Fibroblast of gingiva (primary cell): ENCODE results near the gene LDB1.

Experiments used
- DNase-seq: peaks from one replicate; pipeline ENCODE4 v3.0.0-alpha.2; 2011; ENCODE audit warnings: low read depth

LDB1 gene, protein sequence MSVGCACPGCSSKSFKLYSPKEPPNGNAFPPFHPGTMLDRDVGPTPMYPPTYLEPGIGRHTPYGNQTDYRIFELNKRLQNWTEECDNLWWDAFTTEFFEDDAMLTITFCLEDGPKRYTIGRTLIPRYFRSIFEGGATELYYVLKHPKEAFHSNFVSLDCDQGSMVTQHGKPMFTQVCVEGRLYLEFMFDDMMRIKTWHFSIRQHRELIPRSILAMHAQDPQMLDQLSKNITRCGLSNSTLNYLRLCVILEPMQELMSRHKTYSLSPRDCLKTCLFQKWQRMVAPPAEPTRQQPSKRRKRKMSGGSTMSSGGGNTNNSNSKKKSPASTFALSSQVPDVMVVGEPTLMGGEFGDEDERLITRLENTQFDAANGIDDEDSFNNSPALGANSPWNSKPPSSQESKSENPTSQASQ

DNA sequence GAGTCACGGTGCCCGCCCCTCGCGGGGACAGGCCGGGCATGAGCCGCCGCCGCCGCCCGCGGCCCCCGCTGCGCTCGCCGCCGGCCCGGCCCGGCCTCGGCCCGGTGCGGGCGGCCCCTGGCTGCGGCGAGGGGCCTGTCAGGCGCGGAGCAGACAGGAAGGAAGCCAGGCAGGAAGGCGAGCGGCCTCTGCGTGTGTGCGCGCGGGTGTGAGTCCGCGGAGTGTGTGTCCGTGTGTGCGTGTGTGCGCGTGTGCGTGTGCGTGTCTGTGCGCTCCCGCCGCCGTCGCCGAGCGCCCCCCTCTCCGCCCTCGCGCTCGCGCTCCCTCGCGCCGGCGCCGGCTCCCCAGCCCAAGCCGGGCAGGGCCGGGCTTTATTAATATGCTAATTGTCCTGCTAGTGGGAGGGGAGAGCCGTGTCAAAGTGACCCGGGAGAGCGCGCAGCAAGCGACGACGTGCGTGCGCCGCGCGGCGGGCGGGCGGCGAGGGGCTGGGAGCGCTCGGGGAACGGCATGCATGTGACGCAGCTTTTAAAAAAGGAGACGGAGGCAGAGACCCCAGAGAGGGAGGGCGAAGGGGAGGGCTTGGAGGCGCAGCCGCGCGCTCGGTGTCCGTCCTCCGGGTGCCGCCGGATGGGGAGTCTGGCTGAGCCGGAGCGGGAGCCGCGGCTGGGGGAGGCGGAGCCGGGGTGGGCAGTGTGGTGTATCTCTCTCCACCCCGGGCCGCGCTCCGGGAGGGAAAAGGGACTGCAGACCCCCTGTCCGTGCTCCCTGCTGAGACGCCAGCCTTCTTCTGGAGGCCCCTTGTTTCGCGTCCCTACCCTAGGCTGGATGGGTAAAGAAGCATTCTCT lies at the start of gene LDB1:
Gene LDB1 (minus strand): TSS at position 227 of the 849 bp plus-strand sequence. CDS start 258 bp downstream, outside the sequence.
- DNase-seq: peak; percentile 75

DNA sequence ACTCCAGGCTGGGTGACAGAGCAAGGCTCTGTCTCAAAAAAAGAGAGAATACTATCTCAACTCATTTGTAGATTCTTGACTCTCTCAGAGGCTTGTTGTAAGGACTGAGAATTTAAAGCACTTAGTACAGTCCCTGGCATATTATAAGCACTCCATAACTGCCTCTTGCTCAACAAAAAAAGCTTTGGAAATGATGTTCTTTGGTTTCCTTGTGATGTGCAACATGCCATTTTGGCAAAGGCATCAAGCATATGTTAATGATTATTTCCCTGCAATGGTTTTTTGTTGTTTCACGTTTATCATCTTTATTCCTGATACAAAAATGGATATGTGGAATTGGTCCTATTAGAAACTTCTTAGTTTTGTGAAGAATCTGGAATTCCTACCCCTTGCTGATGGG lies 47.7 kb upstream of the LDB1 start:
- peak; percentile 90 for DNase-seq

DNA sequence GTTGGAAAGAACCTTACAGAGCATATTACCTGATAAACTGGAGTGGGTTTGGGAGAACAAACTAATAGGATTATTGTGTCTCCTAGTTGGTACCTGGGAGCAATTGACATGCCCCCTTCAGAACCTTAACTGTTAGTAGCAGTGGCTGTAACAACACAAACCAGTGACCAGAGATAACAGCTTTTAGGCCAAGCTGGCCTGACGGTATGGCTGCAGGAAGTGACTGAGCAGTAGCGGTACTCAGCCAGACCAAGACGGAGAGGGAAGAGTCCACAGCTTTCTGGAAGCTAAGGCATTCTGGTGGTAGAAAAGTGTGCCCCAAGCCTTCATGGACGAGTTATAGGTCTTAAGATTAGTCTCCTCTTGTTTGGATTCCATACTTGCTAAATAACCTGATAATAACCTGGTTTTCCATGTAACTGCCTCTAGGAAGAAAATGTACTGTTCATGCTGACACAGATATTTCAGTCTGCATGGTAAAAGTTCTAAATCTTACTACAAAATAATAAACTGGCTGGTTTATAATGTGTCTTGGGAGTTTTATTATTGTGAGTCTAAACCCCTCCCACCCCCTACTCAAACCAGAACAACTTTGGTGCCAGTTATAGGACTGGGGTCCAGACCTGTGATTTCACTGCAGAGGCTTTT lies 43.3 kb upstream of the LDB1 start:
- DNase-seq: no peak

DNA sequence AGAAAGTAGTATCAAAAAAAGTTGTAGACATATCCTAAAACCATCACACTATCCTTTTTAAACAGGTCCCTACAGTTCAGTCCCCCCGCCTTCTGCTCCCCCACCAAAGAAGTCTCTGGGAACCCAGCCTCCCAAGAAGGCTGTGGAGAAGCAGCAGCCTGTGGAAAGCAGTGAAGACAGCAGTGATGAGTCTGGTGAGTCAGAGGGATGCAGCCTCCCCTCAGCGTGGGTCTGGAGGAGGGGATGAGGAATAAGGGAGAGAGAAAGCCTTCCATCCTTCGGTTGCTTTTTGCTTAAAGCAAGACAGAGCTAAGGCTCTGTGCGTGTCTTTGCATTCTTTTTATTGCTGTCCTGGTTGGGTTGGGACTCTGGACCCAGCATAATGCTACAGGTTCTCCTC lies 39.7 kb upstream of the LDB1 start:
- no peak for DNase-seq

DNA sequence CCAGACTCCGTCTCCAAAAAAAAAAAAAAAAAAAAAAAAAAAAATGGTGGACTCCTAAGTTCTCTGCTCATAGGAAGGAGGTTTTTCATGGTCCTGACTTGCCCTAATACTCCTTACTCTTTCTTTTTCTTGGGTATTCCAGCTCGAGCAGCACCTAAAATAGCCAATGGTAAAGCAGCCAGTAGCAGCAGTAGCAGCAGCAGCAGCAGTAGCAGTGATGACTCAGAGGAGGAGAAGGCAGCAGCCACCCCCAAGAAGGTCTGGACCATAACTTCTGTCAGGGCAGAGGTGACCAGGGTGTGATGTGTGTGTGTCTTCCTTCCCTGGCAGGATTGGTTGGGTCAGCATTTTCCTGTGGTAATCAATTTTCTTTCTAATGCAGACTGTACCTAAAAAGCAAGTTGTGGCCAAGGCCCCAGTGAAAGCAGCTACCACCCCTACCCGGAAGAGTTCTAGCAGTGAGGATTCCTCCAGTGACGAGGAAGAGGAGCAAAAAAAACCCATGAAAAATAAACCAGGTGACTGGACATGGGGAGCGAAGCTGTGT lies 39.0 kb upstream of the LDB1 start:
- DNase-seq: no peak

DNA sequence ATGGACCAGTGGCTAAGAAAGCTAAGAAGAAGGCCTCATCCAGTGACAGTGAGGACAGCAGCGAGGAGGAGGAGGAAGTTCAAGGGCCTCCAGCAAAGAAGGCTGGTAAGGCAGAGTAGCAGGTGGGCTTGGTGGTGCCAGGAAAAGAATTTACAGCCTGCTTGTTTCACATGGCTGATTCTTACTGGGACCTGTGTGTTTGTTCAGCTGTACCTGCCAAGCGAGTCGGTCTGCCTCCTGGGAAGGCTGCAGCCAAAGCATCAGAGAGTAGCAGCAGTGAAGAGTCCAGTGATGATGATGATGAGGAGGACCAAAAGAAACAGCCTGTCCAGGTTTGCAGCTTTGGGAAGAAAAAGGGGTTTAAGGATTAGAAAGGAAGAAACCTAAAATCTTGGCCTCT lies 37.1 kb upstream of the LDB1 start:
- no peak for DNase-seq

DNA sequence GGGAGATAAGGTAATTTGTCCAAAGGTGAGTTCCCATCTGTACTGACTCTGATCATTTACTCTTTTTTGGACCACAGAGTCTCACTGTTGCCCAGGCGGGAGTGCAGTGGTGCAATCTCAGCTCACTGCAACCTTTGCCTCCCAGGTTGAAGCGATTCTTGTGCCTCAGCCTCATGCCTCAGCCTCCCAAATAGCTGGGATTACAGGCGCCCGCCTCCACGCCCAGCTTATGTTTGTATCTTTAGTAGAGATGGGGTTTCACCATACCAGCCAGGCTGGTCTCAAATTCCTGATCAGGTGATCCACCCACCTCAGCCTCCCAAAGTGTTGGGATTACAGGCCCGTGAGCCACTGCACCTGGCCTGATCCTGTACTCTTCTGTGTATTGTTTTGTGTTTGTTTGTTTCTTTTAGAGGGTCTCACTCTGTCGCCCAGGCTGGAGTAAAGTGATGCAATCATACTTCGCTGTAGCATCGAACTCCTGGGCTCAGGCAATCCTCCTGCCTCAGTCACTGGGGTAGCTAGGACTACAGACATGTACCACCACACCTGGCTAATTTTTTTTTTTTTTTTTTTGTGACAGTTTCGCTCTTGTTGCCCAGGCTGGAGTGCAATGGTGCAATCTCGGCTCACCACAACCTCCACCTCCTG lies 34.4 kb upstream of the LDB1 start:
- no peak for DNase-seq

DNA sequence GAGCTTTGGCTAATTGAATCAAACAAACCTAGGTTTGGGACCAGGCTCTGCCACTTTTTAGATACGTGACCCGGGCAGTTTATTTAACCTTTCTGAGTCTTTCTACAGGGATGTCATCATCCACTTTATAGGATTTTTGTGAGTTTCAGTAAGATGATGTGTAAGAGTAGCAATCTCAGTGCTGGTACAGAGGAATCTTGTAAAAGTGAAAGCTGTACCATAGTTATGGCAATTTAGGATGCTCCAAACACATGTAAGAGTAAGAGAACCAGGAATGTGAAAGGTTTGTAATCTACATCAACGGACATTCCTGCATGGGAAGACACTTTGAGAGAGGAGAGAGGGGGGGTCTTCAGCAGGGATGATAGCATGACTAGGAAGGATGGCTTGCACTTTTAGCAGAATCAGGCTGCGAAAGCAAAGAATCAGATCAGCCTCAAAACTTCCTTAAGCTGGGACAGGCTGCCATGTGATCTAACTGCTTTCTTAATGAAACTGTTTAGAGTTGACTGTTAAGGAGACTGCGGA lies 33.0 kb upstream of the LDB1 start:
- DNase-seq: no peak

DNA sequence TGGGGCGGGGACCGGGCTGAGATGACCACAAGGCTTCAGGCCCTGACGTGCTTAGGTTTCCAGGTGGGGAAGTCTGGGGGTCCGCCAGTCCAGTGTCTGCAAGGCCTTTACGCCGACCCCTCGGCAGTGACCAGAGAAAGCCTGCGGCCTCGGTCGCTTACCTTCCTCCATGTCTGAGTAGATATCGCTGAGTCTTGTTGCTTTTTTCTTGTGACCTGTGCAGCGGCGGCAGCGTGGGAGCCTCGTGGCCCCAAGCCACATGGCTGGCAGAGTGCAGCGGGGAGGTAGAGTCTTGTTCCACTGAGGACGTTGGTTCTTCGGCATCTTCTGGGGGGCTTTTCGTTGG lies 32.4 kb upstream of the LDB1 start:
- DNase-seq: no peak

DNA sequence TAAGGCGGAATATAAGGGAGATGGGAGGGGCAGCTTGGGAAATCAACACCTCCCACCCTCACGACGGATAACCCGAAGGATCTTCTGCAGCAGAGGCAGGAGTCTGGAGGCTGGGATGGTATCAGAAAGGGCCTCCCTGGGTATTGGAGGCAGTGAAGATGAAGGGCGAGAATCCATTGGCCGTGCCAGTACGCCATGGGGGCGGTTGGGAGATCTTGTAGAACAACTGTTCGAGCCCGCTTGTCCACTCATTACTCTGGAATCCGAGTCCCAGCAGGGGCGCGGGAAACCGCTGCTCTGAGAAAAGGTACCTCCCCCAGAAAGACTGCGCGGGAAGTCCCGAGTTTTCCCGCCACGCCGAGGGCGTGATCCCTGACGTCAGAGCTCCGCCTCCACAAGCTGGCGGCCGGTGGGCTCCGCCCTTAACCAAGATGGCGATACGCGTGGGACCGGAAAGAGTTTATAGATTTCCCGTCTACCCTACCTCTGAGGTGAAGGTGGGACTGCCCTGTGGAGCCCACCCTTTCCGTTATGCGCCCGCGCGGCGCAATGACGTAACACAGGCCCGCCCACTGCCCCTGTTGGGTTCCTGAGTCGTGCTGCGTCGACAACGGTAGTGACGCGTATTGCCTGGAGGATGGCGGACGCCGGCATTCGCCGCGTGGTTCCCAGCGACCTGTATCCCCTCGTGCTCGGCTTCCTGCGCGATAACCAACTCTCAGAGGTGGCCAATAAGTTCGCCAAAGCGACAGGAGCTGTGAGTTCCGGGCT lies 31.8 kb upstream of the LDB1 start, which contains the start of gene NOLC1:
Gene NOLC1 (plus strand): TSS at position 616 of the 771 bp plus-strand sequence. CDS start 22 bp downstream, at position 638.
- peak; percentile 98 for DNase-seq

DNA sequence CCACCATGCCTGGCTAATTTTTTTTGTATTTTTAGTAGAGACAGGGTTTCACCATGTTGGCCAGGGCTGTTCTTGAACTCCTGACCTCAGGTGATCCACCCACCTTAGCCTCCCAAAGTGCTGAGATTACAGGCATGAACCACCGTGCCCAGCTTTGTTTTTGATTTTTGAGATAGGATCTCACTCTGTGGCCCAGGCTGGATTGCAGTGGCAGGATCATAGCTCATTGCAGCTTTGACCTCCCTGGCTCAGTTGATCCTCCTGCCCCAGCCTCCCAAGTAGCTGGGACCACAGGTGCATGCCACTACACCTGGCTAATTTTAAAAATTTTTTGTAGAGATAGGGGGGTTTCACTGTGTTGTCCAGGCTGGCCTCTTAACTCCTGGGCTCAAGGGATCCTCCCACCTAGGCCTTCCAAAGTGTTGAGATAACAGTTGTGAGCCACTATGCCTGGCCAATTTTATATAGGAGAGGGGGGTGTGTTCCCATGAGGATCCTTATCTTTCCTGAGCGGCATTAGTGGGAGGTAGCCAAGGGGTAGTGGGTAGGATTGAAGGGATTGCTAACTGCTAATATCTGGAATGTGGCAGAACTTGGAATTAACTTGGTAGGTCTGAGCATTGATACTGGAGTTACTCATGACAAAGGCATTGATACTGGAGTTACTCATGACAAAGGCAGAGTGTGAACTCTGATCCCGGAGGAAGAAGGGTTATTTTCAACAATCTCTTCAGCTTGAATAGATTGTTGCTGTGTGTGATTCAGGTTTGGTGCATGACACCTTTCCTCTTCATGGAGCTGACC lies 31.0 kb upstream of the LDB1 start:
- DNase-seq: peak; percentile 17

DNA sequence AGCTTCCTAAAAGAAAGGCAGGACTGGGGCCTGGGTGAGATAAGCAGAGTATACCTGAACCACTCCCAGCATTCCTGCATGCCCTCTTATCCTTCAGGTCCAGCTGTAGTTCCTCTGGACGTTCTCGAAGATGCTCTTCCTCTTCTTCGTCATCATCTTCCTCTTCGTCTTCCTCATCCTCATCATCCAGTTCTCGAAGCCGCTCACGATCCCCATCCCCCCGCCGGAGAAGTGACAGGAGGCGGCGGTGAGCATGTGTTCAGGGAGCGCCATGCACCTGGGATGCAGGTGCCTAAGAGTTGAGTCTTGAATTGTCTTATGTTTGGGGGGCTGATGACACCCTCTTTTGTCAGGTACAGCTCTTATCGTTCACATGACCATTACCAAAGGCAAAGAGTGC lies 28.1 kb upstream of the LDB1 start:
- DNase-seq: no peak

DNA sequence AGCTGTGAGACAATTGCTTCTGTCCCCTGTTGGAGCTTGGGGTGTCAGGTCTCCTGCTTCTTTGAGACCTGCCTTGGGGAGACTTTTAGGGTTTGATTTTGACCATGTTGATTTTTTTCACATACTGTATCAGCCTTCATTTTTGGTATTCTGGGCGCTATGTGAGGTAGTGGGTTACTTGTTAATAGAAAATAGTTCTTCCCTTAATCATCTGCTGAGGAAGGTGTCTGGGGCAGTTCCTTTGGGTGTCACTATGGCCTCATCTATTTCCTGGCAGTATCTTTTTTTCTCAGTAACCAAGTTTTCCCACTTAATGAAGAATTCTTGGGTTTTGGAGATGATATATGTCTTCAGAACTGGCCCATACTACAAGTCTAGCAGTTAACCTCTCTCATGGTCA lies 27.4 kb upstream of the LDB1 start:
- DNase-seq: no peak

DNA sequence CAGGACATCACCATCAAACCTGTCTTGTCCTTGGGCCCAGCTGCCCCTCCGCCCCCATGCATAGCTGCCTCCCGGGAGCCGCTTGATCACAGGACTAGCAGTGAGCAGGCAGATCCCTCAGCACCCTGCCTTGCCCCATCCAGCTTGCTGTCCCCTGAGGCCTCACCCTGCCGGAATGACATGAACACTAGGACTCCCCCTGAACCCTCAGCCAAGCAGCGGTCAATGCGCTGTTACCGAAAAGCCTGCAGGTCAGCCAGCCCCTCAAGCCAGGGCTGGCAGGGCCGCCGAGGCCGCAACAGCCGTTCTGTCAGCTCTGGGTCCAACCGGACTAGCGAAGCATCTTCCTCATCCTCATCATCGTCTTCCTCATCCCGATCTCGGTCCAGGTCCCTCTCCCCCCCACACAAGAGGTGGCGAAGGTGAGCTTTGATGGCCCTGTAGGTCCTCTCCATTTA lies 26.8 kb upstream of the LDB1 start:
- DNase-seq: no peak

DNA sequence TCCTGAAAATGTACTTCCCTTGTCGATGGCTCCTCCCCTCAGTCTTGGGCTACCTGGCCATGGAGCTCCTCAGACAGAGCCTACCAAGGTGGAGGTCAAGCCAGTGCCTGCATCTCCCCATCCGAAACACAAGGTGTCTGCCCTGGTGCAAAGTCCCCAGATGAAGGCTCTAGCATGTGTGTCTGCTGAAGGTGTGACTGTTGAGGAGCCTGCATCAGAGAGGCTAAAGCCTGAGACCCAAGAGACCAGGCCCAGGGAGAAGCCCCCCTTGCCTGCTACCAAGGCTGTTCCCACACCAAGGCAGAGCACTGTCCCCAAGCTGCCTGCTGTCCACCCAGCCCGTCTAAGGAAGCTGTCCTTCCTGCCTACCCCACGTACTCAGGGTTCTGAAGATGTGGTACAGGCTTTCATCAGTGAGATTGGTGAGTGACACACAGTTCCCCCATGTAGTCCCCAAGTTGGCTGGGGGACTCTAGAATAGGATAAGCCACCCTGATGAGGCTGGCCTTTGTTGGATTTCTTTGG lies 21.5 kb upstream of the LDB1 start:
- no peak for DNase-seq

DNA sequence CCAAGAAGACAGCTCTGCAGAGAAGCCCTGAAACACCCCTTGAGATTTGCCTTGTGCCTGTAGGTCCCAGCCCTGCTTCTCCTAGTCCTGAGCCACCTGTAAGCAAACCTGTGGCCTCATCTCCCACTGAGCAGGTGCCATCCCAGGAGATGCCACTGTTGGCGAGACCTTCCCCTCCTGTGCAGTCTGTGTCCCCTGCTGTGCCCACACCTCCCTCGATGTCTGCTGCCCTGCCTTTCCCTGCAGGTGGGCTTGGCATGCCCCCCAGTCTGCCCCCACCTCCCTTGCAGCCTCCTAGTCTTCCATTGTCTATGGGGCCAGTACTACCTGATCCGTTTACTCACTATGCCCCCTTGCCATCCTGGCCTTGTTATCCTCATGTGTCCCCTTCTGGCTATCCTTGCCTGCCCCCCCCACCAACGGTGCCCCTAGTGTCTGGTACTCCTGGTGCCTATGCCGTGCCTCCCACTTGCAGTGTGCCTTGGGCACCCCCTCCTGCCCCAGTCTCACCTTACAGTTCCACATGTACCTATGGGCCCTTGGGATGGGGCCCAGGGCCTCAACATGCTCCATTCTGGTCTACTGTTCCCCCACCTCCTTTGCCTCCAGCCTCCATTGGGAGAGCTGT lies 20.9 kb upstream of the LDB1 start:
- no peak for DNase-seq

DNA sequence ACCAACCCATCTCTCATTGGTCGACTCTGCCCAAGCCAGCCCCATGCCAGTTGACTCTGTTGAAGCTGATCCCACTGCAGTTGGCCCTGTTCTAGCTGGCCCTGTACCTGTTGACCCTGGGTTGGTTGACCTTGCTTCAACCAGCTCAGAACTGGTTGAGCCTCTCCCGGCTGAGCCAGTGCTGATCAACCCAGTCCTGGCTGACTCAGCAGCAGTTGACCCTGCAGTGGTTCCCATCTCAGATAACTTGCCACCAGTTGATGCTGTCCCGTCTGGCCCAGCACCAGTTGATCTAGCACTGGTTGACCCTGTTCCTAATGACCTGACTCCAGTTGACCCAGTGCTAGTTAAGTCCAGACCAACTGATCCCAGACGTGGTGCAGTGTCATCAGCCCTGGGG lies 20.1 kb upstream of the LDB1 start:
- no peak for DNase-seq

DNA sequence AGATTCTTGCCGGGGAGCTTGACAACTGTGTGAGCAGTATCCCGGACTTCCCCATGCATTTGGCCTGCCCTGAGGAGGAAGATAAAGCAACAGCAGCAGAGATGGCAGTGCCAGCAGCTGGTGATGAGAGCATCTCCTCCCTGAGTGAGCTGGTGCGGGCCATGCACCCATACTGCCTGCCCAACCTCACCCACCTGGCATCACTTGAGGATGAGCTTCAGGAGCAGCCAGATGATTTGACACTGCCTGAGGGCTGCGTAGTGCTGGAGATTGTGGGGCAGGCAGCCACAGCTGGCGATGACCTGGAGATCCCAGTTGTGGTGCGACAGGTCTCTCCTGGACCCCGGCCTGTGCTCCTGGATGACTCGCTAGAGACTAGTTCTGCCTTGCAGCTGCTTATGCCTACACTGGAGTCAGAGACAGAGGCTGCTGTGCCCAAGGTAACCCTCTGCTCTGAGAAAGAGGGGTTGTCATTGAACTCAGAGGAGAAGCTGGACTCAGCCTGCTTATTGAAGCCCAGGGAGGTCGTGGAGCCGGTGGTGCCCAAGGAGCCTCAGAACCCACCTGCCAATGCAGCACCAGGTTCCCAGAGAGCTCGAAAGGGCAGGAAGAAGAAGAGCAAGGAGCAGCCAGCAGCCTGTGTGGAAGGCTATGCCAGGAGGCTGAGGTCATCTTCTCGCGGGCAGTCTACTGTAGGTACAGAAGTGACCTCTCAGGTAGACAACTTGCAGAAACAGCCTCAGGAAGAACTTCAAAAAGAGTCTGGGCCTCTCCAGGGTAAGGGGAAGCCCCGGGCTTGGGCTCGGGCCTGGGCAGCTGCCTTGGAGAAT lies 19.3 kb upstream of the LDB1 start:
- DNase-seq: no peak
